ENCODE measurements around the gene CYYR1.

GRCh38 chr21:26460621-26461020 lies 112.5 kb downstream of the CYYR1 start:
- TF ChIP-seq POLR2A (IDR thresholded peaks at IDR 0.05; ENCODE audit: low read length) (no peak), GATA1 (IDR thresholded peaks at IDR 0.05; ENCODE audit: low read depth, low read length) (no peak)

Data from erythroblast (primary cell).